Activated naive CD4-positive, alpha-beta T cell treated with anti-CD3 and anti-CD28 coated beads, Interleukin-2, amount 50 U/mL, for 16 hours (primary cell): ENCODE results near the gene ATP1A3.

Source experiments
- DNase-seq: peaks from one replicate; pipeline ENCODE4 v3.0.0-alpha.2; 2020

Gene ATP1A3

DNA sequence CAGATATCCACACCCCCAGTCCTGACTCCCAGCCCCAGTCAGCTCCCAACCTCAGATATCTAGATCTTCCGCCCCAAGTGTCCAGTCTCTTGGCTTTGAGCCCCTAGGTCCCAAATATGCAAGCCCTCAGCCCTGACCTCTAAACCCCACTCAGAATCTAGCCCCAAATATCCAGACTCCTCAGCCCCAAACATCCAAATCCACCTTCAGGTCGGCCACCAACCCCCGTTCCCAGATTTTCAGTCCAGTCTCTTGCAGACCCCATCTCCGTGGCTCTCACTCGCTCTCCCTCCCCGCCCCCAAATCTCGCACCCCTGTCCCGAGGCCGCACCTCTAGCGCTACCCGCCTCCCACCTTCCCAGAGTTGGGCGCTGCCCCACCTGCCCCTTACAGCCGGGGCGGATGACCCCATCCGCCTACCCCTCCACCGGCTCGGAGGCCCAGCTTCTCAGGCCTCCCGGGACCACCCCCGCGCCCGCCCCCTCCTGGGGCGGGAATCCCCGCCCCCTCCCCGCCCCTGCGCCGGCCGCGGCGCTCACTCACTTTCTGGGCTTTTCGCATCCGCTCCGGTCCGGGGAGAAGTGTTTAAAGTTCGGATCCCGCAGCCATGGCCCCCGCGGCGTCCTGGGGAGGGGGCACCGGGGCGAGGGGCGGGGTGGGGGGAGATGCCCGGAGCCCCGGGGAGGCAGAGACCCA lies 66.4 kb downstream of the ATP1A3 start:
- DNase-seq, result no peak

- DNase-seq, result no peak
These were observed 67.1 kb downstream of the ATP1A3 start for GRCh38 chr19:41926763-41927496.

GRCh38 chr19:41926028-41926762 lies 67.8 kb downstream of the ATP1A3 start:
- DNase-seq, result no peak

DNA sequence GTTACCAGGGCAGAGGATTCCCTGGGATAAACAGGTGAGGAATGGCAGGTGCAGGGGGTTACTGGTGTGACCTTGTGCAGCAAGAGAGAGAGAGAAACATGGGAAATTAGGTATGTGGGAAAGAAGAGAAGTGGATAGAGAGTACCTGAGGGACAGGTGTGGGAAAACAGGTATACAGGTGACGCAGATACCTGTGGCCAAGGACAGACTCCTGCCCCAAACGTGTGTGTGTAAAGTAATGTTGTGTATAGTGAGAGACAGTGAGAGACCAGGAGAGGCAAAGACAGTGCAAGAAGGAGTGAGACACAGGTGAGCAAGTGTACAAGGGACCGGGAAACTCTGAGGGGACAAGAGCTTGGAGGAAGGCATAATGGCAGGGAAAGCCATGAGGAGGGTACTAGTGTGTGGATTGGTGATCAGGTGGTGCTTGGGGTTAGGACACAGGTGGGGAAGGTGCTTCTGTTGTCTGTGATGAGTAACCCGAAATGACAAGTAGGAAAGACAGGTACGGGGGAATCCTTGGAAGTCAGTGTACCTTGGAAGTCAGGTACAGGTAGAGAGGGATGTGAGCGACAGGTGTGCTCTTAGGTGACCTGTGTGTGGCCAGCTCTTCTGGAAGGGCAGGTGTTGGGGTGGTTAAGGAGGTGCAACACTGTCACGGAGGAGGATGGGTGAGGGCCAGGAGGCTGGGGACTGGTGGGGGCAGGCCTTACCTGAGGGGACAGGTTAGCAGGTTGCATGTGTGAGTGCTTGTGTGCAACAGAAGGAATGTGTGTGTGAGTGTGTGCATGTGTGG lies 68.6 kb downstream of the ATP1A3 start:
- no peak for DNase-seq

DNA sequence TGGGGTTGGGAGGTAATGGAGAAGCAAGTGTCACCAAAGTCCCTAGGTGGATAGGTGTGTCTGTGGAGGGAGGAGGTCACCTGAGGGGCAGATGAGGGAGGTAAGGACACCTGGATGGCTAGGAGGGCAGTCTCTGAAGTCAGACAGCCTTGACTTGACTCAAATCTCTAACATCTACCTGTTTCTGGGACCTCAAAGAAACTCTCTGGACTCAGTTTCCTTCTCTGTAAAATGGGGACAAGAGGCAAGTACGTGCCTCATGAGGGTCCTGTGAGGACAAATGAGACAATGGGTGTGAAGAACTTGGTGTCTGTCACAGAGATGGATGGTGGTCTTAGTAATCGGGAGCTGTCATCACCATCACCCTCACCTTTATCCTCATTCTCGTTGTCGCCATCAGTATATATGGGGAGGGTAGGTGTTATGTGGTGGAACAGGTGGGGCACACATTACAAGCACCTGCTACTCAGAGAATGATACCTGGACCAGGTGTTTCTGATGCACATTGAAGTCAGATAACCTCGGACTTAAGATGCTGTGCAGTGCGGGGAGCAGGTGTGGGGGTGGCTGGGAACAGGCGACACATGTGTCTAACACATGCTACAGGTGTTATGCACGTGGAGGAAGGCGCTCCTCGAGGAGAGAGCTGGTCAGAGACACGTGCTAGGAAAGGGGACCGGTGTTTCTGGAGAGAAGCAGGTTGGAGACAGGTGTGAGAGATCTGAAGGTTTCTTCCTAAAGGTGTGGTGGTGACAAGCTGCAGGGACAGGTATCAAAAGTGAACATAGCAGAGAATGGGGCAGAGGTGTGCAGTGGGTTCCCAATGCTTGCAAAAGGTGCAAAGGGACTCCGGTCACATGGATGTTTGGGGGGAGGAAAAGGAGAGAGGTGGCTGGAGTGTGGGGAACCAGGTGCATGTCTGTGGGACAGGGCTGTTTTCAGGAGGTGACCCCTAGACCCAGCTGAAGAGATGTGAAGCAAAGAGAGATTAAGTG lies 69.6 kb downstream of the ATP1A3 start:
- no peak for DNase-seq

- DNase-seq, result no peak
These were observed 70.8 kb downstream of the ATP1A3 start for GRCh38 chr19:41923045-41923788.

DNA sequence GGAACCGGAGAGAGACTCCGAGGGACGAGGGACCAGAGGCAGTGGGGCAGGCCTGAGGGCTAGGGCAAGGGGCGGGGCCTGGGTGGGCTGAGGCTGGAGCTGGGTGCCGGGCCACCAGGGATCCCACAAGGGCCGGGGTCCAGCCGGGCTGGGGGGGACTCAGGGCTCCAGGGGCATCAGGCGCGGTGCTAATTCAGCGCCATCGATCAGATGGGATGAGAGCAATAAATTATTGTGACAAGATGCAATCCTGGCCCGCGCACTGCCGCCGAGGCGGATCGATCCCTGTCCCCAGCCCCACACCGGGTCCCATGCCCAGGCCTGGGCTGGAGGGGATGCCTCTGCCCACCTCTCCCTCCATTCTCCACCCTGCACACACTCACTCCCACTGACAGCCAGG lies 71.4 kb downstream of the ATP1A3 start:
- DNase-seq, result no peak

DNA sequence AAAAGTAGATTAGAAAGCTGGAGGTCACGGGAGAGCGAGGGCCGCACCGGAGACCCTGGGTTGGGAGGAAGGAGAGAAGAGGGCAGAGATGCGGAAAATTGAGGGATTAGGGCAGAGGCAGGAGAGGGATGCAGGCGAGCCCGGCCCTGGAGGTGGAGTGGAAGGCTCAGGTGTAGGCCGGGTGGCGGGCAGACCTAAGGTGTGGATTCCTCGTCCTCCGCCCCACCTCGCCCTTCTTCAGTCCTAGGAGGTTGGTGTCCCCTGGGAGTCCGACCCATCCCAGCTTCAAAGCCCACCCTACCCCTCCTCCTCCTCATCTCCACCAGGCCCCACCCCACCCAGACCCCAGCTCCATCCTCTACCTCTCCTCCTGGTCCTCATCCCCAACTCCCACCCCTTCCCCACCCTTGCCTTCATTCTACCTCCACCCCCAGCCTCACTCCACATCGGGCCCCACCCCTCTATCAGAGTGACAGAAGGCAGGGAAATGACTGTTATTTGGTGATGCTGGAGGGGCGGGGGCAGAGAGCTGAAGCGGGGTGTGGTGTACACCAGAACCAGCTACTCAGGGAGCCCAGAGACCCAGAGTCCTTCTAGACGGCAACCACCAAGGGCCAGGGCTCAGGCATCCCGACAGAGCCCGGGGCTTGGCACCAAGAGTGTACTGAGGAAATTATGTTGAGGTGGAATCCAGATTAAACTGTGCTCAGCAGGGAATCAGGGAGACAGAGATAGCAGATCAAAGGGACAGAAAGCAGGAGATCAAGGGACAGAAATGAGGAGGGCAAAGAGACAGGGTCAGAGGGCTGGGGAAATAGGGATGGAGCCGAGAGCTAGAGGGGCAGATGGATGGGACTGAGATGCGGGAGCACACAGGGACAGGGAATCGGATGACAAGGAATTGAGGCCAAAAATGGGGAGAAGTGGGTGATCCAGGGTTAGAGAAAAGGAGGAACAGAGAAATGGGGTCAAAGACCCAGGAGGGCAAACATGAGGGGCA lies 72.2 kb downstream of the ATP1A3 start:
- no peak for DNase-seq

DNA sequence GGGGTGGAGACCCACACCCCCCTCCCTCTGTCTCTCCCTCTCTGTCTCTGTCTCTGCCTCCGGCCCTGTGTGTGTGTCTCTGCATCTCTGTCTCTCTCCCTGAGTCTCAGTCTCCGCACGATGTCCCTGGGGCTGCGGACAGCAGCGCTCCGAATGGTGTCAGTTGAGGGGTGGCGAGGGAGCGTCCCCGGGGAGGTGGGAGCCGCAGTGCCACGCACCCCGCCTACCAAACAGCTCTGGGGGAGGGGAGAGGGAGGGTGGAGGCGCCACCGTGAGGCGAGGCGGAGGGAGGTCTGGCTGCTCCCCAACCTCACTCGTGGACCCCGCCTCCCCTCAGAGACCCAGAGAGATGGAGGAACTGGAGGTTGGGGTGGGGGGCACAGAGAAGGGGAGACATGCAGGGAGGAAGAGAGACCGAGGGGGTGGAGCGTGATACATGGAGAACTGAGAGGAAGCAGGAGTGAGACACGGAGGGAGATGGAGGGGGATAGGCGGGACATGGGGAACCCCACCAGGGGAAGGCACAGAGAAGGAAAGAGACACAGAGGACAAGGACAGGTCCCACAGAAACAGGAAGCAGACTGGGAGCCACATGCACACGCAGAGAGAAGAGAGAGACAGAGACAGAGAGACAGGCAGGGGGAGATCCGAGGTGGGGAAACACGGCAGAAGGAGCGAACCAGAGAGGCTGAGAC lies 73.0 kb downstream of the ATP1A3 start:
- no peak for DNase-seq

- DNase-seq, result no peak
These were observed 73.9 kb downstream of the ATP1A3 start for GRCh38 chr19:41919948-41920712.

DNA sequence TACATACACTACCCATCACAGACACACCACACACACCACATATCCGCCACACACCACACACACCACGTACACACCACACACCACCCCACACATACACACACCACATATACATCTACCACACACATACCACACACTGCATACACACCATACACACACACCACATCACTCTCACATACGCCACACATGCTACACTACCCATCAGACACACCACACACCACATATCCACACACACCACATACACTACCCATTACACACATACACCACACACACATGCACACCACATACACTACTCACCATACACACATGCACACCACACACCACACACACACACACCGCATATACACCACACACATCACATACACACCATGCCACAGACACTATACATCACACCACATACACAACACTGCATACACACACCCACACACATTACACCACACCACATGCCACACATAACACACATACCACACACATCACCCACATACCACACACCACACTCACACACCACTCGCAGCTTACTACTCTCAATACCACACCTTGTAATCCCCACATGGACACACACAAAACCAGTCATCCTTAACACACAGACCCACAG lies 75.3 kb downstream of the ATP1A3 start:
- no peak for DNase-seq

DNA sequence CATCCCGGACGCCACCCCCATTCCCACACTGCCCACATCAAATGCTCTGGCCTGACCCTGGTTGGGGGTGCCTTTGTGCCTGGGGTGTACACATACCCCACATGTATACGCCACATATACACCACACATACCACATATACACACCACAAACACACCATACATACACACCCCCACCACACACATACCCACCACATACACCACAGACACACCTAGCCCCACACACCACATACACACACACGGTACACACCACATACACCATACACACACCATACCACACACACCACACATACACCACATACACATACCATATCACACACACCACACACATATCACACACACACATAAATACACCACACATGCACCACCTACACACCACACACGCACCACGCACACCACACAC lies 75.9 kb downstream of the ATP1A3 start:
- no peak for DNase-seq

DNA sequence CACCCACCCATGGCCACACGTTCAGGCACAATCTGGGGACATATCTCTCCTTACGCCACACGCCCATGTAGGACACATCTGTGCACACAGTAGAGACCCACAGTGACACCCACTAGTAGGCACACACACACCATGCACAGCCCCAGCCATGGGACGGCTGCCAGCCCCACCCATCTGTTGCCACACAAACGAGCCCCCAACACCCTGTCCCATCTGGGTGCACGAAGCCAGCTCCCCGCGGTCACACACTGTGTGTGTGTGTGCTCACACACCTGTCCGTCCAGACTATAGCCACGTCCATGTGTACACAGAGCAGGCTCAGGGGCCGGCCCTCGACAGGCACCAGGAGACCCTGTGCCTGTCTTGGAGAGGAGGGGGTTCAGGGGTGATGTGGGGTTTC lies 76.4 kb downstream of the ATP1A3 start:
- DNase-seq, result no peak
